DMS53 treated with DMSO at 0.1 percent for 48 hours (cell line): ENCODE measurements around the gene ZNF277.

Experiments
- DNase-seq: peaks from one replicate; lab custom pipeline; 2025; ENCODE audit not compliant: unreplicated experiment; lab: John Stamatoyannopoulos, UW

ZNF277 gene

DNA sequence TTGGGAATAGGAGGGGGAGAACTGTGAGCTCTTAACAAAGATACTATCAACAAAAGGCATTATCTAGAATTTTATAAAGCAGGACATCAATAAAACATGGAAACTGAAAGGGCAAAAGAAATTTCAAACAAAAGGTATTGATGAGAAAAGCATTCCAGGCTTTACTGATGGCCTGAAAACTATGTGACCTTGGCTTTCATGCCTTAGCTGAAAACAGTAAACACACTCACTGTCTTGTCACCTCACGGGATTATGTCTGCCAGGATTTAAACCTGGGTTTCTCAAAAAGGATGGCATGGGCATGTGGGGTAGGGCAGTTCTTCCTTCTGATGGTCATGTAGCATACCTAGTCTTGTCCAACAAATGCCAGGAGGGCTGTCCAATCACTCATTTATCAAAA lies 23.2 kb upstream of the ZNF277 start:
- DNase-seq, result no peak

DNA sequence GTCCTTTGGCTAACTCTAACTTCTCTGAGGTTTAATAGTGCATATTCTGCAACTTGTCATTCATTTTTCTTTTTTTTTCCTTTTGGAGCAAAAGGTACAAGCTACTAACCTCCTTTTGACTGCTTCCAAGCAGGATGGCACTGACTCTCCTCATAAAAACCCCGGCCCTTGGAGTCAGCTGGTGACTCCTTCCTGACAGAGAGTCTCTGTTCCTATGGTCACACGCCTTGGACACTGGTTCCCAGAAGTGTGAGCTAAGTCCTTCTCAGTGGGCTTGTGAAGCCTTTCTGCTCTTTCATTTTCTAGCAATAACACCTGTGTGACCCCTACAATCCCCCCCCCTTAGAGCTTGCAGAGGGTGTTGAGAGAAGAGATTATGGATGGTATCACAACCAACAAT lies 22.0 kb upstream of the ZNF277 start:
- DNase-seq, result no peak

DNA sequence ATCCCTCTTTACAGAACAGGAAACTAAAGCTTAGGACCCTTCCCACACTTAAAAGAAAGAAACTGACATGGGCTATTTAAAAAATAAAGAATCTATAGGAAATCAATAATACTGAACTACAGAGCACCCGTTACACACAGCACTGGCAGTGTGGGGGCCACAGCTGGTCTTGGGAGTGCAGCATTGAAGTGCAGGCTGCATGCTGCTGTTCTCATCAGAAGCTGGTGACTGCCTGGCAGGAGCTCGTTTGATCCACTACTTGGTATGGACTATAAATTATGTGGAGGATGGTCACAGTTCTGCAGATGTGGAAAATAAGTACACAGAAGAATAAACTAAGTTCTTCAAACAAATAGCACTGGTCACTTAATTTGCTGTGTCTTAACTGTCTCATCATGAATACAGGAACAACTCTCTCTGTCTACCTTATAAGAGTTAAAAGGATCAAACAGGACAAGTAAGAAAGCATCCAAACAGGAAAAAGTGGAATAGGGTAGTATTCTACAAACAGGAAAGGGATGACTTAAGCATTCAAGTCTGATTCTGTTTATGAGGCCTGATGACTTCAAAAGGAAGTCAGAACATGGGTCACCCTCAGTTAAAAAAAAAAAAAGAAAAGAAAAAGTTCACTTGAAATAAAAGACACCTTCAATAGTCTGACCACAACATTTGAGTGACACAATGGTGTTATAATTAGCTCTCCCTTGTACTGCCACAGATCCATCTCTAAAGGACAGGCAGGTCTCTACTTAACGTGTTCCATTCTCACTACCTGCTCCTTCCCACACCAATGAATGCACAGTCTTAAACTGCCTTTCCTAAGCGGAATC lies 21.3 kb upstream of the ZNF277 start:
- no peak for DNase-seq

DNA sequence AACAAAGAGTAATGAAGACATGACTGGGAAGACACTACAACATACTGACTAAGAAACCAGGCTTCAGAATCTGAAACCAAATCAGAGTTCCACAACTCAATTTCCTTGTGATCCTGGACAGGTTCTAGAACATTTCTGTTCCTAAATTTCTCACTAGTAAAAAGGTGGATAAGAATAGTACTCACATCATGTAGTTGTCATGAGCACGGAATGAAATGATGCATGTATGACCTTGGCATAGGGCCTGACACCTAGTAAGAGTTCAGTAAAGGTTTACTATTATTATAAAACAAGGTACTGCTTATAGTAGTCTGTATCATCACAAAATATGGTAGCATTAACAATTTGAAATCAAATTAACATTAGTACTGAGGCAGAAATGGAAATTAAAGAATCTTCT lies 20.2 kb upstream of the ZNF277 start:
- DNase-seq, result no peak

DNA sequence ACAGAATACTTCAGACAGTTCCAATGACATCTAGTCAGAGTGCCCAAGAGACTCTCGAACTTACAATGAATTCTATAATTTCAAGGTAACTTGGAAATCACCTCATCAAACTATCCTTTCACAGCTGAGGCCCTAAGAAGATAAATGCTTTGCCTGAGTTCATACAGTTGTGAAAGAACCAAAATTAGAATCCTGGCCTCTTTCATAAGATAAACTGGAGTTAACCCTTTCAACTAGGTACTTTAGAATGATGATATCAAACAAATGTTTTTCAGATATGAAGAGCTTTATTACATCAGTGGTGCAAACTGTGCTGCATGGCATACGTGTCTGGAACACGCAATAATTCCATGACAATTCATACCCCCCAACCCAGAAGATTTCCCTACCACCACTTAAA lies 18.2 kb upstream of the ZNF277 start:
- no peak for DNase-seq

DNA sequence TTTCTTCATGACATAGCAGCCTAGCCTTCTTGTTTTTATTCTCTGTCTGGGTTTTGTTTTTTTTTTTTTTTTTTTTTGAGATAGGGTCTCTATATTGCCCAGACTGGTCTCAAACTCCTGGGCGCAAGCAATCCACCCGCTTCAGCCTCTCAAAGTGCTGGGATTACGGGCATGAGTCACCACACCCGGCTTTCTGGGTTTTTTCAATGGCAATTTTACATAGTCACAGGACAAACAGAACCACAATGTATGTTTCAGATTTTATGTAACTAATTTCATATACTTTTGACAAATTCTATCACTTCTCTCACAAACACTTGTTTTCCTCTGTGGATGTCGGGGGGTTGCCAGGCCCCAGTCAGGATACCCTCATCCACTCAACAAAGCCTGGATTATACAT lies 16.8 kb upstream of the ZNF277 start:
- no peak for DNase-seq

DNA sequence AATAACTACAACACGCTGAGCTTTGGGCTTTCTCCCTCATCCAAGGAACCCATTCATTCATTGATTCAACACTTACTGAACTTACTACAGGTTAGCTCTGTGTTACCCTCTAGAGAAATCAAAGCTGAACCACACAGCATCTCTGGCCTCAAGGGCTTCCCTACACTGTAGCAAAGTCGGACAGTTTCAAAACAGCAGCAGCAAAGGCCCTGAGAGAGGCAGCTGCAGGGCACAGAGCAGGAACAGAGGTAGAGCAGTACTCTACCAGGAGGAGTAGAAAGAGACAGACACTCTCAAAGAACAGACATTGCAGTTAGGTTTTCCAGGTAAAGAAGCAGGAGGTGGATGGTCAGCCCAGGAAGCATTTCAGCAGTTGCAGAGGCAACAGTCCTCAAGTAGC lies 16.4 kb upstream of the ZNF277 start:
- no peak for DNase-seq

DNA sequence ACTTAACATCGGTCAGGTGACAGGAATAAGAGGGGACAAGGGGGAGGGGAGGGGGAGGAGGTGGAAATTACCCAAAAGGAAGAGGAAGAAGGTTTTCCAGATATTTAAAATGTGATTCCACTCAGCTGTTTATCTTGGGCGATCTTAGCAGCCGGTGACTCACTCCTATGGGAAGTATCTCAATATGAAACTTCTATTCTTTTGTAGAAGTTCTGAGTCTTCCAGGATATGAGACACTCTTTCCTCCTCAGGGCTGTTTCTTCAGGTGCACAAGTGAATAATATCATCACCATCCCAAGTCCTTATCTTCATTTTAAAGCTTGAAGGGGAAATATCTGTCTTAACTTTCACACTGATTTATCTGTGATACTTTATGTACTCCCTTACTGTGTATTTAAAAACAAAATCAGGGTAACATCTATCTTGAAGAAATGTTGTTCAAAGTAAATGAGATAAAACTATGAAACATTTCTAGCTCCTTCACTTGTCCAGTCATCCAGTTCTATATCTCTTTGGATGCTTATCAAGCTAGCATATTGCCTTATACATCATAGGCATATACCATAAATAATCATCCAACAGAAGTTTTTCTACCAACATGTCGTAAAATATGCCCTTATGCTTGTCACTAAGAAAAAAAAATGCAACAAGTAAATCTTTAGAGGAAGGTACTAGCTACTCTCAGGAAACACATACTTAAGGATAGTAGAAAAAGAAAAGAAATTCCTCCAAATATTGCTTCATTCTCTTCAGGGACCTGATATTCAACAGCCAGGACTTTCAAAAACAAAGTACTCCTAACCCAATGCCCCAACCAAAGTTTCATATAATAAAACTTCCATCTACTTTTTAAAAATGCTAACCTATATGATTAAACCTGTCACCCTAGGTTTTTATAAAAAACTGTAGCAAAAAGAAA lies 14.0 kb upstream of the ZNF277 start:
- no peak for DNase-seq

DNA sequence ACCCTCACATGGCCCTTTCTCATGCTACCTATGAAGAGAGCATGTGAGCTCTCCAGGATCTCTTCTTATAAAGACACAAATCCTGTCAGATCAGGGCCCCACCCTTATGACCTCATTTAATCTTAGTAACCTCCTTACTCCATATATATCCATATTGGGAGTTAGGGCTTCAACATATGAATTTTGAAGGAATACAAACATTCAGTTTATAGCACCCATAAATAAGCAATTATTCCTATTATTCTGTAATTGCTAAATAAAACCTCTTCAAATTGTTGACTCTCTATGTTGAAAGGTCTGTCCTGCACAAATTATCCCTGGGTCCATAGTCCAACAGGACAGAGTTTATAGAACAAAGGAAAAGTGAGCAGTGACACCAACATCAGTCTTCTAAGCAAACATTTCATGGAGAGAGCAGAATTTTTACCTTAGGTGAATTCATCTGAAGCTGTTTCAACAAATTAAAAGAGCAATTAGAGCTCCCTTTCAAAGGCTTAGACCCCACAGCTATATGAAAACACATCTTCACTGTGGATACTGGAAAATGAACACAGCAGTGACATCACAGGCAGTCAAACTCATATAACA lies 12.5 kb upstream of the ZNF277 start:
- DNase-seq, result peak; percentile 91

DNA sequence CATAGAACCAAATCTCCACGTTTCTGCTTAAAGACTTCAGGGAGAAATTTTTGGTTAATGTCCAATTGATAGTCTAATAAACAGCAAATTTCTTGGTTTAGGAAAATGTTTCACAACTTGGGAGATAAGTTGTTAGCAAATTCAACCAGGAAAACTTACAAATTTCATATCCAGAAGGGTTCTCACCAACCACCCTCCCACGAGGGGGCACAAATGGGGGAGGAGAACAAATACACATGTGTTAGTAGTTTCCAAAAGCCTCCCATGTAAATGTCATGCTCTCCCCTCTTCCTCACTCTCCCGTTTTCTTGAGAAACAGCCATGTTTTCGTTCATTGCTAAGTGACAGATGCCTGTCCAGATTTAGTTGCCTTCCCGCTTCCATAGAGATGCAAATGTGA lies 10.8 kb upstream of the ZNF277 start:
- no peak for DNase-seq

DNA sequence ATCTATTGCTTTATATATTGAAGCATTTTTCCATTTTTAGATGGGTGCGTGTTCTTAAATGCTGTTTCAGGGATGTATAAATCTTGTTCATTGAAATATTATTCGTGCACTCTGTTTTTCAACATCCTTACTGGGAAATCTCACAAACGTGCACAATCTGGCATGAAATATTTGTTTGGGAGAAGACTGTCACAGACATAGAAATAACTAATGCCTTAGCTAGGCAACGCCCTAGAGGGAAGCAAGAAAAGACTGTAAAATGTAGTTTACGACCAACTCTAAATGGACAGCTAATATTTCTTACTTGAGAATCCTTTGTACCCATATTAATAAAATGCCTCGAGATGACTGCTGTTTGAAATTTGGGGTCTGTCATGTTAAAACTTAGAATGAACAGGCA lies 9.2 kb upstream of the ZNF277 start:
- DNase-seq, result no peak

DNA sequence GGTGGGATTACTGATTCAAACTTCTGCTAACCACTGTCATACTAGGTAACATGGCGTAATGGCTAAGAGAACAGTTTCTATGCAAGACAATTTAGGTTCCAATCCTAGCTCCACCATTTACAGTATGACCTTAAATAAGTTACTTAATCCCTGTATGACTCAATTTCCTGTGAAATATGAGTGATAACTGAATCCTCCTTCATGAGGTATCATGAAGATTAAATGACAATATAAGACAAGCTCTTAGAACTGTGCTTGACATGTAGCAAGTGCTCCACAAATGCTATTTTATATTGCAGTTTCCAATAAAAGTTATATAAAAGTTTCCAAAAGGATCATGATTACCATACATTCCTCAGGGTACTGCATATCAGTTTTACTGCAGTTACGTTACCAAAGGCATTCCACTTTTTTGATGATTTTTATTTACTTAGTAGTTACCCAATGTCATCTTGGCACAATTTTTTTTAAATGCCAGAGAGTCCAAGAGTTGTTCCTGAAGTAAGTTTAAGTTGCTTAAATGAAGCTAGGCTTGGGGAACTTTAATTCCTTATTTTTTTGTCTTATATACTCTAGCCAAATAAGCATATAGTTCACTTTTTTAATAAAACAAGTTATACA lies 7.3 kb upstream of the ZNF277 start:
- peak; percentile 41 for DNase-seq

DNA sequence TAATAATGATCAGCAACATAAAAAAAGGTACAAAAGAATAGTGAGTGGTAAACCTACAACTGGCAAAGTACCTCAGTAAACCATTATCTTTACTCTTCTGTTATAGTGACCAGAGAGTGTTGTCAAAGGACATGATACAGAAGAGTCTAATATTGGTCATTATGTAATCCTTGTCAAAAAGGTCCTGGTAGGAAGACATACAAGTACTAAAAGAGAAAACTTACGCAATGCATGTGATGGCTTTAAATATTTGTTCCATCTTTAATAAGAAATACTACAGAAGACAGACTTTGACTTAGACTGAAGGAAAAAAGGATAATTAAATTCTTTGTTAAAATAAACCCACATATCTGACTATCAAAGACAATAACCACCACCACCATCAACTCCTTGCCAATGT lies 6.8 kb upstream of the ZNF277 start:
- no peak for DNase-seq

DNA sequence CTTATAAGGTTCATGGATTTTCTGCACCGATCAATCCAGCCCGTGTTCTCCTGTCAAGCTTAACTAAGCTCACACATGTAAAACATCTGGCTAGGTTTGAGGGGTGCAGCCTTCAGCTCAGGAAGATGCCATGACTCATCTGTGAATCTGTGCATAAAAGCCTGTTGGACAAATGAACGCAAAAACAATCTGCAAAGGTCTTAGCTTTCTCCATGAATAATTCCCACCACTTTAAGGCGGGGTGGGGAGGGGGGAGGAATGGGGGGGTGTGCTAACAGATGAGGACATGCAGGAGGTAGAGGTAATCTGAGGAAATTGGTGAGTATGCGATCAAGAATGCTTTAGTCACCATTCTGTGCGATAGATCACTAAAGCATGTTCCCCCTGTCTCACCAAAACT lies 5.1 kb upstream of the ZNF277 start:
- no peak for DNase-seq

DNA sequence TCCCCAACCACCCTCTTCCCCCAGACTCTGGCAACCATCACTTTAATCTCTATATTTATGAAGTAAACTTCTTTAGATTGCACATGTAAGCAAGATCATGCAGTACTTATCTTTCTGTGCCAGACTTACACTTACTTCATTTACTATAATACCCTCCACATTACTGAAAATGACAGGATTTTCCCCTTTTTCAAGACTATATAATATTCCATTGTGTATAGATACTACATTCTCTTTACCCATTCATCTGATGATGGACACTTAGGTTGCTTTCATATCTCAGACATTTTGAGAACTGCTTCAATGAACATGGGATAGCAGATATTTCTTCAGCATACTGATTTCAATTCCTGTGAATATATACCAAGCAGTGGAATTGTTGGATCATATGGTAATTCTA lies 4.7 kb upstream of the ZNF277 start:
- DNase-seq, result no peak

DNA sequence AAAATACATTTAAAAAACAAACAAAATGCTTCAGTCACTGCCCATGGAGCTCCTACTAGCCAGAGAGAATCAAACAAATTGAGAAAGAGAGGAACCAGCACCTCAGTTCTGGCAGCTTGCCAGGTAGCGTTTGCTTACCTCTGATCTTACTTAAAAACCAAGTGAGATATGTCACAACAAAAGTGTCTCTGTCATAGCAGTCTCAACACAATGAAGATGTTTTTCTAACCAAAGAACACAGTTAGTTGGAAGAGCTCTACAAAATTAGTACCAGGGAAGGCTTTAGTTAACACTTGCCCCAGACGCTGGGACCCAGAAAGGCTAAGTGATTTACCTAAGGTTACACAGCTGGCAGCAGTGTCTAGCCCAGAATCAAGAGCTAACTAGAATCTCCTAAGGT lies 3.7 kb upstream of the ZNF277 start:
- peak; percentile 36 for DNase-seq

DNA sequence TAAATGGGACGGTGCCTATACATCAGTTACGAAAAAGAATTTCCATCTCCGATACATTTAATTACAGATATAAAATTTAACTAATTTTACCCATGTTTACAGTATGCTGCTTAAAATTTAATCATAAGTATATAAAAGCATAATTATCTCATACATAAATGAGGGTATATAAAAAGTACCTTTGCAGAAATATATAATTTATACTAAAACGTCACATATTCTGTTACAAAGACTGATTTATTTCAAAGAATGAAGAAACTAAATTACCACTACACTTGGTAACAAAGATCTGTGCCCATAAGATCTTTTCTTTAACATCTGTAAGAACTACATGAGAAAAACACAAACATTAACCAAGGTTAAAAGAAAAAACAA lies 3.1 kb upstream of the ZNF277 start:
- no peak for DNase-seq

DNA sequence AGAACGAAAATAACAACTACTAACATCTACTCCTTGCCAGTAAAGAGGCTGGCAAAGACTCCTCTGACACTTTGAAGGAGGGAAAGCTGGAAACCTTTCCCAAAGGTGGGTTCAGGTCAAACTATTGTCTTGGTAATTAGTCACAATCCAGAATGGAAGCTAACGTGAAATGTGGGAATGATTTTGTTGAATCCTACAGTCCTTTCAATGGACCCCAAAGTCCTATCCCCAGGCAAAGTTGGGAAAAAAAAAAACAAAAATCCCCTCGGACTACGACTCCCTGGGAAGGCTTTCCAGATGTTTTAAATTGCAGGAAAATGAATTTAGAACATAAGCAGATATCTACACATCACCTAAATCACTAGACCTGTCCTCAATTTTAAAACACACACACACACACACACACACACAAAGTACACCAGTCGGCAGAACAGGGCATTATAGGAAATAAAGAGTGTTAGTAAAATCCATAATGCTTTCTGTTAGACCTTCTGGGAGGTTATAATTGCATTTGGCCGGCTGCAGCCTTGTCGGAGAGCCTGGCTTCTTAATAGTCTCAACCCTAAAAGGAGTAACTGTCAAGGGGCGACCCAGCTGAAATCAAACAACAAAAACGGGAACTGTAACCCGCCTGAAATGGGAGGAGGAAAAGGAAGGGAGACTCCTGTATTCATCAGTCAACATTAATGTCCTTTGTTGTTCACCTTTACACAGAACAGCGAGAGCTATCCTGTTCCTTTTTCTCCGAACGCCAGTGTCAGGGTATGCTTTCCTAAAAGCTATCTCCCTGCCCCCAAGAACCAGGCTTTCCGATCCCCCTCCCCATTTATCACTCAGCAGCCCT lies 1.8 kb upstream of the ZNF277 start:
- peak; percentile 53 for DNase-seq

DNA sequence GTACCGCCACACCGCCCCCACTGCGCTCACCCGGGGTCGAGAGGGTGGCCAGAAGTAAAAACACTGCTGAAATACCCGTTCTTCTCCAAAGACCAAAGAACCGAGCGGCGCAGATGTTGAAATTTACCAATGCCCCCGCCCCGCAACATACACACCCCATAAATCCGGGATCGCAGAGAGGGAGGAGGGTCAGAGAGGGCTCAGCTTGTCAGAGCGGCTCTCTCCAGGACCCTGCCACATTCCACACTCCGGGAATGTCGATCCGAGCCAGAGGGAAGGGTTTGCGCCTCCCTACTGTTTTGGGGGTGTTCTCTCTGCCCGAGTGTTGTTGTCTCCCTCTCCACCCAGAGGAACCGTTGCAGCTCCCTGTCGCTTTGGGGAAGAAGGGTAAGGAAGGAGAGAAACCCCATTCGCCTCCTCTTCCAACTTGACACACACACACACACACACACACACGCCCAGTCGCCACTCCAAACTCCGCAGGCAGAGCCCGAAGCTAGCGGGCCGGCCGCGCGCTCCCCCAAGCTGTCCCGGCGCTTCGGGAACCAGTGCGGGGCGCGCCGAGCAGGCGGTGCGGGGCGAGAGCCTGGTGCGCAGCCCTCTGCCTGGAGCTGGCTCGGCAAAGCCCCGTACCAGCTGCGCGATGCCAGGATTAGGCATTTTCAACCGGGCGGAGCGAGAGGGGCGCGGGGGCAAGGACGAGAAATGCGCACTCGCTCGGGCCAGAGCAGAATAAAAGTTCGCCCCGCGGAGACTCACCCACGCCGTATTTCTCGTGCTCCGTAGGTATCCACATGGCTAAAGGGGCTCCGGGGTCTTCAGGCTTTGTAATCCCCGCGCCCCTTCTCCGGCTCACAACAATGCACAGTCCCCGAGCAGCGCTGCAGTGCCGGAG lies 905 bp upstream of the ZNF277 start:
- peak; percentile 55 for DNase-seq
